ENCODE data around the gene CFAP74. TPM values are rescaled to one million over a fixed set of nuclear protein-coding genes. Genes with fewer than 3 reads are reported as not detected.
A peak's percentile ranks its signal among the peaks of the same experiment; 100 is the strongest.

The CFAP74 gene
- not detected in 2 replicates for total RNA-seq (2022)
- Bru-seq, nascent RNA = percentile 7 among the genes with signal in this experiment
- BruChase-seq, experiment 1, labeled RNA remaining after a 2-hour chase = percentile 2 among the genes with signal in this experiment
- BruChase-seq, experiment 2, labeled RNA remaining after a 6-hour chase = percentile 2 among the genes with signal in this experiment
- long read RNA-seq = 0 reads

GRCh38 chr1:2003541-2004131, at the start of gene CFAP74:
Gene CFAP74 (minus strand): TSS chr1:2003786. CDS start chr1:1990956, 12,830 bp downstream.
- Mint-ChIP-seq H3K9me3 (ENCODE audit: unreplicated experiment) (no peaks in the 10 kb centered on the region), H3K27ac (ENCODE audit: unreplicated experiment) (no peak within 1 kb of the TSS), H3K4me1 (ENCODE audit: low read depth, unreplicated experiment) (no peaks in the 10 kb centered on the region), H3K27me3 (ENCODE audit: insufficient read depth, unreplicated experiment) (no peaks in the 10 kb centered on the region), H3K36me3 (ENCODE audit: insufficient read depth, unreplicated experiment) (no peaks in the 10 kb centered on the region), H3K4me3 (ENCODE audit: unreplicated experiment) (peak within 1 kb of the TSS; percentile 56)
- Histone ChIP-seq H3K9me3 (no peaks in the 10 kb centered on the region), H3K36me3 (ENCODE audit: control insufficient read depth, insufficient read depth, low read length) (no peaks in the 10 kb centered on the region), H3K4me1 (peaks cover 7% of the 10 kb centered on the region), H3K27me3 (replicated peaks; ENCODE audit: control insufficient read depth, insufficient read depth, low read length) (no peaks in the 10 kb centered on the region), H3K4me3 (ENCODE audit: low read depth, low read length) (peak within 1 kb of the TSS; percentile 27)
- no TSS peak for BruUV-seq (replicated peaks)
- ChIA-PET CTCF (no interaction called here), POLR2A (no interaction called here)
- intact Hi-C loops (cut with micrococcal nuclease; ENCODE audit: unreplicated experiment) = loop anchor here (5.0 kb wide), 1 partner anchor 44 kb away; no protein-coding TSS in a partner anchor
- peak; percentile 66 to 83 for DNase-seq
- TF ChIP-seq CTCF (IDR thresholded peaks at IDR 0.05; ENCODE audit: insufficient read depth in 1 of 2, low read depth in 1 of 2, low read length in 1 of 2, severe bottlenecking in 1 of 2, unreplicated experiment in 1 of 2) = no peak

GRCh38 chr1:2053217-2053616, 49.6 kb upstream of the CFAP74 start:
- H3K27ac Mint-ChIP-seq (ENCODE audit: unreplicated experiment) = no peak overlapping the region

GRCh38 chr1:2052756-2053155, 49.2 kb upstream of the CFAP74 start:
- no TSS peak for BruUV-seq (replicated peaks)
- ChIA-PET CTCF (no interaction called here), POLR2A (no interaction called here)
- no peaks in the 10 kb centered on the region for H3K27me3 ChIP-seq (replicated peaks; ENCODE audit: control insufficient read depth, insufficient read depth, low read length)
- H3K36me3 Mint-ChIP-seq (ENCODE audit: insufficient read depth, unreplicated experiment) = peaks cover 19% of the 10 kb centered on the region
- no peaks in the 10 kb centered on the region for H3K27me3 Mint-ChIP-seq (ENCODE audit: insufficient read depth, unreplicated experiment)
- no peak overlapping the region for H3K4me3 ChIP-seq (ENCODE audit: low read depth, low read length)
- peaks cover 21% of the 10 kb centered on the region for H3K4me1 Mint-ChIP-seq (ENCODE audit: low read depth, unreplicated experiment)
- H3K27ac Mint-ChIP-seq (ENCODE audit: unreplicated experiment) = no peak overlapping the region
- no peaks in the 10 kb centered on the region for H3K9me3 ChIP-seq
- peak overlapping the region; percentile 67 for H3K4me3 Mint-ChIP-seq (ENCODE audit: unreplicated experiment)
- no peak for TF ChIP-seq CTCF (IDR thresholded peaks at IDR 0.05; ENCODE audit: insufficient read depth in 1 of 2, low read depth in 1 of 2, low read length in 1 of 2, severe bottlenecking in 1 of 2, unreplicated experiment in 1 of 2)
- H3K9me3 Mint-ChIP-seq (ENCODE audit: unreplicated experiment) = no peaks in the 10 kb centered on the region
- no peaks in the 10 kb centered on the region for H3K36me3 ChIP-seq (ENCODE audit: control insufficient read depth, insufficient read depth, low read length)
- intact Hi-C loops (cut with micrococcal nuclease; ENCODE audit: unreplicated experiment) = no loop called here
- peaks cover 16% of the 10 kb centered on the region for H3K4me1 ChIP-seq
- no peak for DNase-seq

More at GRCh38 chr1:2053217-2053616, 49.6 kb upstream of the CFAP74 start:
- intact Hi-C loops (cut with micrococcal nuclease; ENCODE audit: unreplicated experiment) = no loop called here
- ChIA-PET POLR2A (no interaction called here), CTCF (no interaction called here)
- Histone ChIP-seq H3K4me3 (ENCODE audit: low read depth, low read length) (no peak overlapping the region), H3K9me3 (no peaks in the 10 kb centered on the region), H3K27me3 (replicated peaks; ENCODE audit: control insufficient read depth, insufficient read depth, low read length) (no peaks in the 10 kb centered on the region), H3K4me1 (peaks cover 11% of the 10 kb centered on the region), H3K36me3 (ENCODE audit: control insufficient read depth, insufficient read depth, low read length) (no peaks in the 10 kb centered on the region)
- Mint-ChIP-seq H3K9me3 (ENCODE audit: unreplicated experiment) (no peaks in the 10 kb centered on the region), H3K27me3 (ENCODE audit: insufficient read depth, unreplicated experiment) (no peaks in the 10 kb centered on the region), H3K4me3 (ENCODE audit: unreplicated experiment) (peak overlapping the region; percentile 67), H3K4me1 (ENCODE audit: low read depth, unreplicated experiment) (peaks cover 19% of the 10 kb centered on the region), H3K36me3 (ENCODE audit: insufficient read depth, unreplicated experiment) (peaks cover 19% of the 10 kb centered on the region)
- DNase-seq = no peak
- no TSS peak for BruUV-seq (replicated peaks)
- TF ChIP-seq CTCF (IDR thresholded peaks at IDR 0.05; ENCODE audit: insufficient read depth in 1 of 2, low read depth in 1 of 2, low read length in 1 of 2, severe bottlenecking in 1 of 2, unreplicated experiment in 1 of 2) = no peak

Data from Caco-2 (cell line).